ENCODE measurements around the gene PIK3CD. TPM values are rescaled to one million over a fixed set of nuclear protein-coding genes. Genes with fewer than 3 reads are reported as not detected.
A peak's percentile ranks its signal among the peaks of the same experiment; 100 is the strongest.
"Not testable (repeated sequence)": the region's sequence is repeated elsewhere in the genome, so short reads cannot be mapped to it uniquely, and the experiment has no call there.

The PIK3CD gene
- polyA plus RNA-seq, 10 donors = 1.8 to 6.1 (median 2.8) TPM

- DNase-seq = no peak
Observed at GRCh38 chr1:9618909-9619679, 32.4 kb upstream of the PIK3CD start.

DNA sequence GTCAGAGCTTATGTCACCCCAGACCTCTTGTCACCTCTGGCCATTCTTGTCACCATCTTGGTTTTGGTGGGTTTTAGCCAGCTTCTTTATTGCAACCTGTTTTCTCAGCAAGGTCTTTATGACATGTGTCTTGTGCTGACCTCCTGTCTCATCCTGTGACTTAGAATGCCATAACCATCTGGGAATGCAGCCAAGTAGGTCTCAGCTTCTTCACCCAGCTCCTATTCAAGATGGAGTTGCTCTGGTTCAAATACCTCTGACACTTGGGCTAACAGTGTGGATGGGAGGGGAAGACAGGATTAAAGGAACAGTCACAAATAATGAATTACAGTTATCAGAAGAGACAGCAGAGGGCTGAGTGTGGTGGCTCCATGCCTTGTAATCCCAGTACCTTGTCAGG is 30.5 kb upstream of the PIK3CD start:
- no peak for DNase-seq

DNA sequence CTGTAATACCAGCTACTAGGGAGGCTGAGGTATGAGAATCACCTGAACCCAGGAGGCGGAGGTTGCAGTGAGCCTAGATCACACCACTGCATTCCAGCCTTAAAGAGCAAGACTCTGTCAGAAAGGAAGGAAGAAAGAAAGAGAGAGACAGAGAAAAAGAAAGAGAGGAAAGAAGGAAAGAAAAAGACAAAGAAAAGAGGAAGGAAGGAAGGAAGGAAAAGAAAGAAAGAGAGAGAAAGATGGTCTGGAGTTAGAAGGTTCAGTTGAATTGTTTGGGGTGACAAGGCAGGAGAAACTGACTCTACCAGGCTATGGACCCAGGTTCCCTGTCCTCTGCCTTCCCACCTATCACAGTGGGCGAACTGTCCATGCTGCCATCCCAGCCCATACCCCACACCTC is 27.4 kb upstream of the PIK3CD start:
- DNase-seq = no peak

- not testable (repeated sequence) for DNase-seq
Observed at GRCh38 chr1:9625030-9625429, 26.5 kb upstream of the PIK3CD start.

DNA sequence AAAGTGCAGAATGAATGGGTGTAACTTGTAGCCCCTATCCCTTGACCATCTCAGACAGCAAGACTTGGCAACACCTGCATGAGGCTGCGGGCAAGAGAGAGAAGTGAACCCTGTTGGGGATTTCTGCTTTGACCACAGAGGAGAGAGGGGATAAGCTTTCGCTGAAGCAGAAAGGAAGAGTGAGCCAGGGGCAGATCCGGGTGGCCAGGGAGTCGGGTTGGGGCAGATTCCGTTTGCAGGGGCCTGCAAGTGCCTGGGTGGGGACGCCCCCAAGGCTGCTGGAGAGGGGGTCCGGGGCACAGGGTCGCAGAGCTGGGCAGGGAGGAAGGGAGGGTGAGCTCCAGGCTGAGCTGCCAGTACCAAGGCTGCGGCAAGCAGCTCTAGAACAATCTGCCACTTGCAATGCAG is 25.3 kb upstream of the PIK3CD start:
- no peak for DNase-seq

DNA sequence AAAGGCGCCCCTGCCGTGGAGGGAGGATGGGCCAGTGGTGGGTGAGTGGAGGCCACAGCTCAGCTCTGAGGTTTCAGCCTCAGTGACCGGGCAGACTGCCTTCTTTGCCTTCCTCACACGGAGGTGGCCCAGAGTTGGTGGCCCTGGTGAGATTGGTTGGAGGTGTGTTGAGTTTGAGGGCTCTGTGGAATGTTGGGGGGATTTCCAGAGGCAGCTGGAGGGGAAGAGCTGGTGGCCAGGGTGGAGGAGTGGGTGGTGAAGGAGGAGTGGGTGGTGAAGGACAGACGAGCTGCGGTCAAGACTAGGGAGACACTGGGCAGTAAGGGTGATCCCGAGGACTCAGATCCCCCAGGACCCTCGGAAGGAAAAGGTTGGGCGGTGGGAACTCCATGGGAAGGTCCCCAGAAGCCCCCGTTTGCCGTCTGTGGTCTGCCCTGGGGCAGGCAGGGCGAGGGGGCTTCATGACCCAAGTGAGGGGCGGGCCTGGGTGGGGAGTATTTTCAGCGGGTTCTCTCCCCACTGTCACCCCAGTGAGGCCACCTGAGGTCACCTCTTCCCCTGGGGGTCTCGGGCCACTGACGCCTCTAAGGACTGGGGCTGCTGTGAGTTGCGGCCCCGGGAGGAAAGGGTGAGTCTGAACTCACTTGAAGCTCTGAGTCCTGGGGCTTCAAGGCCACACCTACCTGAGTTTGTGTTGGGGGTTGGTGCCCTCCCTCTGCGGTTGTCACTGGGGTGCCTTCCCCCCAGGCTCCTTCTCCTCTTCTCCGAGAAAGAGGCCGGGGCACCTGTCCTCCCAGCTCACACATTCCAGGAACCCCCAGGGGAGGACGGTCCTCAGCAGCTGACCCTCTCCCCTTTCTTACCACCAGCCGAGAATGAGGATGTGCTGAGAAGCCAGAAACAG is 22.7 kb upstream of the PIK3CD start:
- no peak for DNase-seq

DNA sequence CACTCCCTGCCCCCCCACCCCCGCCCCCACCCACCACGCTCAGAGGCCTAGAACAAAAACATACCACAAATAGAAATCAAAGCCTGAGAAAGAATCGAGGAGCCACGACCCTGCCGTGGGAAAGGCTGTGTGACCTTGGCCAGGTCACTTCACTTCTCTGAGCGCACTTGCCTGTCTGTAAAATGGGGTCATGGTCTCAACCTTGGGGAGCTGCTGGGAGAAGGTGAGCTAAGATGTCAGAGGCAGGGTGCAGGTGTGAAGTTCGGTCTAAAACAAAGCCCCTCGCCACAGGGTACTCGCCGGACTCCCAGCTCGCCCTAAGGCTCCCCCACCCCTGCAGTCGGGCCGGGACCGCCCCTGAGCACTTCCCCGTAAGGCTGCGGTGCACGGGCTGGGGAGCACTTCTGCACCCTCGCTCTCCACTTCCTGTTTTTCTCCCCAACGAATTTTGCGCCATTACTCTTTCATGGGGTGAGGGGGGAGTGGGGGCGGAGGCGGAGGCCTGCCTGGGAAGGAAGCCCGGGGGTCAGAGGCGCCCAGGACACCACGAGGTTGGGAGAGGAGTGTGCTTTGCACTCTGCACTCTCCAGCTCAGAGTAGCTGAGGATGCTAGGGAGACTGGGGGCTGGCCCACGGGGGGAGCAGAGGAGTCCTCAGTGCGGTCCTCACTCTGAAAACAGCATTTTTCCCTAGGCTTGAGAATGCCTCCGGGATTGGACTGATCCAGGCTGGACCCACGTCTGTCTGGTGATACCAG is 21.9 kb upstream of the PIK3CD start:
- peak in 1 of 3 donors; percentile 35 for DNase-seq

DNA sequence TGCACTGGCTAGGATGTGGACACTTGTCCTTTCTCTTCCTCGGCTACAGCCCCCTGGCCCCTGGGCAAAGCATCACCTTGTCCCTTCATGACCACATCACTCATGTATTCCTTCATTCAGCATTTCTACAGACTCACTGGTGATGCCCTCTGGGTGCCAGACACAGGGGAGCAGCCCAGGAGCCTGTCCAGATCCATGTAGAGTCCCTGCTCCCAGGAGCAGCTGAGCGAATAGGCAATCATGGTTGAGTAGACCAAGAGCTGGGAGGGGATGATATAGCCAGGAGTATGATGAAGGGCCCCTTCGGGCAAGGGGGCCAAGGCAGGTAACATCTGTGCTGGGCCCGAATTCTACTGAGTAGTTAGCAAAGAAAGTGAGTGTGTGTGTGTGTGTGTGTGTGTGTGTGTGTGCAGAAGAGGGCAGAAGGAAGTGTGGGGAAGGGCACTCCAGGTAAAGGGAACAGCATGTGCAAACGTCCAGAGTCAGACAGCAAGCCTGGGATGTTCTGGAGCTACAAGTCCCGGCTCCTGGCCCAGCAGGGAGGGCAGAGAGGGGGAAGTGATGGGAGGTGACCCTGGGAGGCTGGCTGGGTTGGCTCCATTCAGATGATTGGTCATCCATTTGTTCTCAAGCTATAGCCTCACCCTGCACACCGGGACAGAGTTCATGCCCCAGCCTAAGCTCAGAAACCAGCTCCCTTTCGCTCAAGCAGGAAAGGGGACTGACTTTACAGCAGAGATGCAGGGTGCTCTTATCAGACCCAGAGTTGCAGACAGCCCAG is 21.0 kb upstream of the PIK3CD start:
- no peak for DNase-seq

DNA sequence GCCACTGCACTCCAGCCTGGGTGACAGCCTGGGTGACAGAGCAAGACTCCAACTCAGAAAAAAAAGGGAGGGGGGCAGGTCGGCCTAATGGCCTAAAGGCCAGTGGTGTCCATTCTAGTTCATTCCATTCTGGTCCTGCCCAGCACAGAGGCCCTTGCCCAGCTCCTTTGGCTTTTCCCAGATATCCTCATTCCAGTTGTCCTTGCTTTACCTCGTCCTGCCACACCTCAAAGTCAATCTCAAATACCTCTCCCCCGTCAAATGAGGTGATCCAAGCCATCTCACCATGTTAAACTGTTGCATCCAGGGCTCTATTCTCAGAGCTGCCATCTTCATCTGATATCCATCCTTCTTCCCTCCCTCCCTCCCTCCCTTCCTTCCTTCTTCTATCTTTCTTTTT is 19.9 kb upstream of the PIK3CD start:
- no peak for DNase-seq

DNA sequence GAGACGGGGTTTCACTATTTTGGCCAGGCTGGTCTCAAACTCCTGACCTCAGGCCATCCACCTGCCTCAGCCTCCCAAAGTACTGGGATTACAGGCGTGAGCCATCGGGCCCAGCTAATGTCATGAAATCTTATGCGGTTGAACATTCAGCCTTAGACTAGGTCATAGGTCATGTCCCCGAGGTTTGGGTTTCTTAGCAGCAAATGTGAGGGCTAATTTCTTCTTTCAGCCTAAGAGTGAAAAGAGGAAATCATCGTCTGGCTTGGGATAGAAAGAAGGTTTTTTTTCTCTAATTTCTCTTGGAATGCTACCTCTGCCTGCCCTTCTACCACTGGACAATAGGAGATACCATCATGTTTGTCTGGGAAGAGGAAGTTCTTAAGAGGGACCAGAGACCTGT is 18.0 kb upstream of the PIK3CD start:
- no peak for DNase-seq

- no peak for DNase-seq
Observed at GRCh38 chr1:9634582-9634981, 16.9 kb upstream of the PIK3CD start.

DNA sequence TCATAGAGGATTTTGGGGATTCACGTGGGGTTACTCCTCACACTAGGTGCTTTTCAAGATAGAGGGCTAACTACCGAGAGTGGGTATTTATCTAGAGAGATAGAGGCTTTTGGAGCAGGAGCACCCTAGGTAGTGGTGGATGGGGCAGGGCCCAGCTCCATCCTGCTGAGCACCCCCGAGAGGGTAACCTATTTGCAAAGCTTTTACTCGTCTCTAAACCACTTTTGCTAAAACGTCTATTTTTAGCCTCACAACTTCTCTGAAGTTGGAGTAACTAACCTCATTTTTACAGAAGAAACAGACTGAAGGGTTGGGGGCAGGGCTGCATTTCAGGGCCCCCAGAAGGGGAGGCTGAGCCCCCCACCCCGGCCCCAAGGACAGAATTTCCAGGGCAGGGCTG is 12.3 kb upstream of the PIK3CD start:
- no peak for DNase-seq

GRCh38 chr1:9643351-9644256 is 7.9 kb upstream of the PIK3CD start:
- no peak for DNase-seq

- no peak for DNase-seq
Observed at GRCh38 chr1:9646037-9646436, 5.5 kb upstream of the PIK3CD start.

GRCh38 chr1:9648171-9648570 is 3.4 kb upstream of the PIK3CD start:
- no peak for DNase-seq

DNA sequence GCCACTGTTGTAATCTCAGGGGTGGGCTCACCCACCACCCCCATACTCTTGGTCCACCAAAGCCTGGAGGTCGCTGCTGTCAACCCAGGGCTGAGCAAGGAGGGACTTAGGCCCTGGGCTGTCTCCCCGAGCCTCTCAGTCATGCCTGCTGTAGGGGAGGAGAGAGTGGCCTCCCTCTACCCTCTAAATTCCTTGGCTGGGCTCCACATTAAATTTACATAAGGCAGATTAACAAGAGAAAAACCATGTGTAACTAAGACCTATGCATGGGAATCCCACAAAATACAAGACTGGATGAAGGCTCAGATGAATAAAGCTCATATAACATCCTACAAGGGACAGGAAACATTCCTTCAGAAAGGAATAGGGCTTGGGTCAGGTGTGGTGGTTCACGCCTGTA is 1.8 kb upstream of the PIK3CD start:
- DNase-seq = no peak

DNA sequence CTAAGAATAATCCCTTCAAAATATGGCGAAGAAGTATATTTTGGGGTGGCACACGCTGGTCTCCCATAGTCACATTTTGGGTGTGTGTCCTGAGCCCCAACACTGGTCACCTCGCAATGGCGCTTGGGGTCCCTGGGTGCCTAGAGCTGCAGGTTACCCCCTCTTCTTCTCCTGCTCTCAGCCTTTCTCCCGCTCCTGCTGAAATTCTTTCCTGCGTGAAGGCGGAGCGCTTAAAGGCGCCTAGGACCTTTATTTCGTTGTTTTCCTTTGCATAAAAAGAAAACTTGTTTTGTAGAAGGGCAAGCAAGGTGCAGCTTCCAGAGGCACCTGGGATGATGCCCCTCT is 339 bp upstream of the PIK3CD start:
- no peak for DNase-seq

DNA sequence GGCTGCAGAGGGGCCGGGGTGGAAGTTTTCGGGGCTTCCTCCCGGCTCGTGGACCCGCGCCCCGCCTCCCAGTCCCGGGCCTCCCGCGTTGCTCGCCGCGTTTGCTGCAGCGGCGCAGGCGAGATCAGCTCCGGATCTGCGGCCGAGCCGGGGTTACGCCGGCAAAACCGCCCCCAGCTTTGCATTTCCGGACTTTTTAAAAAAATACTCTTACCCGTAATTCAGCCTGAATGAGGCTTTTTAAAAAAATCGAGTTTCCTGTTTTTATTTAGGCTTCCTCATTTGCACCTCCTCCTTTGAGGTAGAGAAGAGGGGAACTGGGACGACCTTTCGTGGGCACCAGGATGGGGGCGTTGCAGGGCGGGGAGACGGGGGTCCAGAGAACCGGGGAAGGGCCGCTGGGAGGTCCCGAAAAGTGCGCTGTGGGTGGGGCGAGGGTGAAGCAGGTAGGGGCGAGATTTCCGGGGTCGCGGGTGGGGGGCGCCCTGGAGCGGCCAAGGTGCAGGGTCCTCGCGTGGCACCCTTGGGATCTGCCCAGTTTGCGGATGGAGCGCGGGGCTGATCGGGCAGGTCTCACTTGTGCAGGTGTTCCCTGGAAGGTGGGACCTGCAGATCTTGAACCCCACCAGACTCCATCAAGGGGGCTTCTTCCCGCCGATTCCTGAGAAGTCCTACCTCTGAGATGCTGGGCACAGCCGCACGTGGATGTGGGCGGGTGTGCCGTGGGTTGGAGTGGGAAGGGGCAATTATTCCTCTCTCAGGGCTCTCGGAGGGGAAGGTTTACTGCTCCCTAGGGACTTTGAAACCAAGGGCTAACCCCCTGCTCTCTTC is 1.1 kb downstream of the PIK3CD start:
- DNase-seq = no peak

DNA sequence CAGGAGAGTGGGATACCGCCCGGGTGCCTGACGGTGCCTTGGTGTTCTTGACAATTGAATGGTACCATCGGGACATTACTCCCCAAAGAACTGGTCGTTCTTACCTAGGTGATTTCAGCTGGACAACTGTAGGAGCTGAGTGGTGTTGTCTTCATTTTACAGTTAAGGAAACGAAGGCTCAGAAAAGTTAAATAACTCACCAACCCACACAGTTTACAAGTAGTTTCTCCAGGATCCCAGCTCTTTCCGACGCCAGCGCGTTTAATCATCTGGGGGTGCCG is 1.6 kb downstream of the PIK3CD start:
- no peak for DNase-seq

- no peak for DNase-seq
Observed at GRCh38 chr1:9653491-9654050, 2.0 kb downstream of the PIK3CD start.
